ENCODE data around the gene HSPA1L. TPM values are rescaled to one million over a fixed set of nuclear protein-coding genes. Genes with fewer than 3 reads are reported as not detected.
A peak's percentile ranks its signal among the peaks of the same experiment; 100 is the strongest.
"Not testable (repeated sequence)": the region's sequence is repeated elsewhere in the genome, so short reads cannot be mapped to it uniquely, and the experiment has no call there.

Gene HSPA1L
- polyA plus RNA-seq, 3 donors: 0.59 to 1.0 (median 0.80) TPM

DNA sequence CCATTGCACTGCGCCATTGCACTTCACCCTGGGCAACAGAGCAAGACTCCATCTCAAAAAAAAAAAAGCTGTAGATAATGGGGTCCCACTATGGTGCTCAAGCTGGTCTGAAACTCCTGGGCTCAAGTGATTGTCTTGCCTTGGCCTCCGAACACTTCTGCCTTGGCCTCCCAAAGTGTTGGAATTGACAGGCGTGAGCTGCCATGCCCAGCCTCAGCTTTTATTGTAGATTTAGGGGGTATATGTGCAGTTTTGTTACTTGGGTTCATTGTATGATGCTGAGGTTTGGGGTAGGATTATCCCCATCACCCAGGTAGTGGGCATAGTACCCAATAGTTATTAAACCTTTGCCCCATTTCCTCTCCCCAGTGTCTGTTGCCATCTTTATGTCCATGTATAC is 23.9 kb upstream of the HSPA1L start:
- WGBS, 3 donors: 93 to 95% (median 94%) methylated on average over 3 of the region's 3 CpGs

GRCh38 chr6:31838114-31838553 is 23.1 kb upstream of the HSPA1L start:
- WGBS, 3 donors: 87 to 90% (median 87%) methylated on average over 9 of the region's 9 CpGs
- not testable (repeated sequence) for H3K27ac ChIP-seq (ENCODE audit: low read depth, low read length)

More for the DNA sequence above, 23.9 kb upstream of the HSPA1L start:
- H3K27ac ChIP-seq (ENCODE audit: low read depth, low read length): no peak overlapping the region

DNA sequence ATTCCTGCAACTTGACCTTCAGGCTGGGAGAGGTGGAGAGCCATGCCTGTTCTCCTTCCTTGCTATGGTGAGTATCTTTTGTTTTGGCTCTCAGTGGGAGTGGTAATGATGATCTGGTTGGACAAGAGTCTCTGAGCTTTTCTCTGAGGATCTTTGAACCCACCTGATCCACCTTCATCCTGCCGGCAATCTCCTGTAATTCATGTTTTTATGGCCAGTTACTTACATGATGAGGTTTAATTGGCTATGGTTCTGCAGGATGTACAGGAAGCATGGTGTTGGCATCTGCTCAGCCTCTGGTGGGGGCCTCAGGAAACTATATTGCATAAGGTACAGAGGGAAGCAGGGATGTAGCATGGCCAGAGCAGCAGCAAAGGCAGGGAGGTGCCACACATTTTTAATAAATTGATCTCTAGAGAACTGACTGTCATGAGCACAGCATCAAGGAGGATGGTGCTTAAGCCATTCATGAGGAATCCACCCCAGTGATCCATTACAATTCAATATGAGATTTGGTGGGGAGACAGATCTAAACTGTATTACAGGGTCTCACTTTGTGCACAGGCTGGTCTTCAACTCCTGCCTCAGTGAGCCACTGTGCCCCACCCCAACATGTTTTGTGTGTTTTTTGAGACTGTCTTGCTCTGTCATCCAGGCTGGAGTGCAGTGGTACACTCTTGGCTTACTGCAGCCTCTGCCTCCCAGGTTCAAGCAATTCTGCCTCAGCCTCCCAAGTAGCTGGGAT is 22.5 kb upstream of the HSPA1L start:
- H3K27ac ChIP-seq (ENCODE audit: low read depth, low read length): no peak overlapping the region
- WGBS, 3 donors: 9 to 33% (median 14%) methylated on average over 1 of the region's 1 CpG

- 20 to 23% (median 21%) methylated on average over 12 of the region's 12 CpGs for WGBS, 3 donors
- no peak overlapping the region for H3K27ac ChIP-seq (ENCODE audit: low read depth, low read length)
Measured at GRCh38 chr6:31836474-31837368, 21.6 kb upstream of the HSPA1L start.

GRCh38 chr6:31836047-31836473 is 21.0 kb upstream of the HSPA1L start:
- WGBS, 3 donors: 9 to 18% (median 13%) methylated on average over 14 of the region's 14 CpGs
- no peak overlapping the region for H3K27ac ChIP-seq (ENCODE audit: low read depth, low read length)

DNA sequence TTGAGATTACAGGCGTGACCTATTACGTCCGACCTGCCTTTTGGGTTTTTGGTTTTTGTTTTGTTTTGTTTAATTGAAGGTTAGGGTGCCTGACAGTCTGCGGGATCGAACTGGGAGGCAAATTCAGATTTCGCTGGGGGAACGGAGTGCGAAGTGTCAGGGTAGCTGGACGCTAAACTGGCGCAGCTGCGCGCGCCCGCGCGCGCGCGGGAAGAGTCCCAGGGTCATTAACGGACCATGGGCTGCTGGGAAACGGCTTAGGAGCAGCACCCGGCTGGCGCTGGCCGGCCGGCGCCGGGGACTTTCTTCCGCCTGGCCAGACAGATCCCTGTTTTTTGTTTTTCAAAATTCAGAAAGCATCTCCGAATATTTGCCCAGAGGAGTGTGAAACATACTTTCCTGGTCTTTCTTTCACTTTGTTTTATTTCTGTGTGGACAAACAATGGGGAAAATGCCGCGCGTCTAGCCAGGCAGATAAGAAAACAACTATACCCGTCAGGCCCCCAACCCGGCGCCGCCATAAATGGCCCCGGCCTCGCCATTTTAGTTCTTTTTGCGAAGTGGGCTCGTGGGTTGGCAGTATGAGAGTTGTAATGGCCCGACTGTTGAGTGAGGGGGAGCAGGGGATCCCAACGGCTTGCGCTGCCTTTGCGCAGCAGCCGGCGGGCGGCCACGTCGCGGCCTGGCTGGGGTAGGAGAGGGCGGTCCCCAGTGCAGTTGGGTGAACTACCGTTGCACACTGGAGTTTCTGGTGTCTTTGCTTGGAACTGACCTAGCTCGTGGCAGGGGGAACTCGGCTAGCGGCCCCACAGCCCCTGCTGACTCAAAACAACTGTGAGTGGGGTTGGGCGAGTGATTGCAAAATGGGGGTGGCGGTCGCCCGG is 19.5 kb upstream of the HSPA1L start:
- 0 to 1% (median 0%) methylated on average over 58 to 59 of the region's 59 CpGs for WGBS, 3 donors
- H3K27ac ChIP-seq (ENCODE audit: low read depth, low read length): peak overlapping the region; percentile 63

GRCh38 chr6:31831350-31832215 is 16.5 kb upstream of the HSPA1L start:
- no peak overlapping the region for H3K27ac ChIP-seq (ENCODE audit: low read depth, low read length)
- WGBS, 3 donors: 70 to 83% (median 76%) methylated on average over 15 of the region's 15 CpGs

GRCh38 chr6:31830886-31831335 is 15.8 kb upstream of the HSPA1L start:
- WGBS, 3 donors: 41 to 54% (median 47%) methylated on average over 6 of the region's 6 CpGs
- H3K27ac ChIP-seq (ENCODE audit: low read depth, low read length): no peak overlapping the region

DNA sequence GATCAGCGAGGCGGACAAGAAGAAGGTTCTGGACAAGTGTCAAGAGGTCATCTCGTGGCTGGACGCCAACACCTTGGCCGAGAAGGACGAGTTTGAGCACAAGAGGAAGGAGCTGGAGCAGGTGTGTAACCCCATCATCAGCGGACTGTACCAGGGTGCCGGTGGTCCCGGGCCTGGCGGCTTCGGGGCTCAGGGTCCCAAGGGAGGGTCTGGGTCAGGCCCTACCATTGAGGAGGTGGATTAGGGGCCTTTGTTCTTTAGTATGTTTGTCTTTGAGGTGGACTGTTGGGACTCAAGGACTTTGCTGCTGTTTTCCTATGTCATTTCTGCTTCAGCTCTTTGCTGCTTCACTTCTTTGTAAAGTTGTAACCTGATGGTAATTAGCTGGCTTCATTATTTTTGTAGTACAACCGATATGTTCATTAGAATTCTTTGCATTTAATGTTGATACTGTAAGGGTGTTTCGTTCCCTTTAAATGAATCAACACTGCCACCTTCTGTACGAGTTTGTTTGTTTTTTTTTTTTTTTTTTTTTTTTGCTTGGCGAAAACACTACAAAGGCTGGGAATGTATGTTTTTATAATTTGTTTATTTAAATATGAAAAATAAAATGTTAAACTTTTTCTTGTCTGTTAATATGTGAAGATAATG is 14.7 kb upstream of the HSPA1L start:
- WGBS, 3 donors: 1 to 3% (median 2%) methylated on average over 11 to 15 of the region's 15 CpGs
- H3K27ac ChIP-seq (ENCODE audit: low read depth, low read length): no peak overlapping the region

GRCh38 chr6:31827286-31828079 is 12.4 kb upstream of the HSPA1L start, which contains the start of gene HSPA1B:
TSS of gene HSPA1B (plus strand) at chr6:31827738. CDS start at chr6:31827951, 213 bp downstream.
- WGBS, 3 donors: 0 to 1% (median 0%) methylated on average over 46 to 51 of the region's 56 CpGs
- H3K27ac ChIP-seq (ENCODE audit: low read depth, low read length): peak within 1 kb of the TSS; percentile 21

- WGBS, 3 donors: 0 to 2% (median 1%) methylated on average over 13 of the region's 13 CpGs
- H3K27ac ChIP-seq (ENCODE audit: low read depth, low read length): peak overlapping the region; percentile 10
Measured at GRCh38 chr6:31826793-31827285, 11.8 kb upstream of the HSPA1L start.

- H3K27ac ChIP-seq (ENCODE audit: low read depth, low read length): no peak overlapping the region
- 36 to 70% (median 65%) methylated on average over 4 of the region's 4 CpGs for WGBS, 3 donors
Measured at GRCh38 chr6:31825553-31825952, 10.5 kb upstream of the HSPA1L start.

- 69 to 96% (median 70%) methylated on average over 9 of the region's 9 CpGs for WGBS, 3 donors
- not testable (repeated sequence) for H3K27ac ChIP-seq (ENCODE audit: low read depth, low read length)
Measured at GRCh38 chr6:31823592-31824196, 8.6 kb upstream of the HSPA1L start.

DNA sequence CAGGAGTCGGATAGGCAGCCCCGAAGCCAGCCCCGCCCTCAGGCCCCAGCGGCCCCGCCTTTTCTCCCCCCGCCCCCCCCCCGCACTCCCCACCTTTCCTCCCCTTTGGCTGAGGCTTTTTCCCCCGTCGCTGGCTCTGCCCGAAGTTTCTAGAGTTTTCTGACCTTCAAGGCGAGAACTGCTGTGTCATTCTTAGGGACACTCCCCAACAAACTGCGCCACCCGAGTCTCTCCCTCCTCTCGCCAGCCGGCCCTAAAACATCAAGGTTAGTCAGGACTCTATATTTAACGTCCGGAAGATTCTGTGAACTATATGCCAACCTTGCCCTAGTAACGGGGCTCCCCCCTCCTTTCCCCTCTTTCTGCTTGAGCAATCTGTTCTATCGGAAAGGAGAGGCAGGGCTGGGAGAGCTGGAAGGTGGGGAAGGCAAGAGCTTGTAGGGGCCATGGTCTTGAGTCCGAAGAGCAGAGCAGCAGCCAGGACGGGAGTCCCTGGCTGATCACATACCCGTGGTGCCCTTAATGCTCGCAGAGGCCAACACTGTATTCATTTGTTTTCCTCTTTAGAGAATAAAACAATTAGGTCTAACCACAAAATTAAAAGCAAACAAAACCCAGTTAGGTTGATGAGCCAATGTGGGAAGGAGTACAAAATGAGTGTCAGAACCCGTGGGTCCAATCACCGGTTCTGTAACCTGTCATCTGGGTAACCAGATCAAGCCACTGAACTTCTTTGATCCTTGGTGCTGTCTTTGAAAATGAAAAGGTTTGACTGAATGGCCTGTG is 7.1 kb upstream of the HSPA1L start:
- H3K27ac ChIP-seq (ENCODE audit: low read depth, low read length): peak overlapping the region; percentile 96
- WGBS, 3 donors: 1 to 2% (median 2%) methylated on average over 23 to 24 of the region's 25 CpGs
